Retinal pigment epithelial cell (primary cell): ENCODE data around the gene C1QA.
"Not testable (repeated sequence)": the region's sequence is repeated elsewhere in the genome, so short reads cannot be mapped to it uniquely, and the experiment has no call there.

ENCODE experiments used
- DNase-seq: peaks from one replicate; pipeline ENCODE4 v3.0.0-alpha.2; 2010; ENCODE audit warnings: low read depth
- H3K4me3 ChIP-seq: 2 replicates; pipeline ENCODE4 v1.5.1; 2011; ENCODE audit warnings: mild to moderate bottlenecking, low read length, control low read depth, moderate library complexity
- TF ChIP-seq, protein P1 (sequence below): conservative IDR thresholded peaks from 2 replicates; pipeline ENCODE4 v1.5.1; 2011; ENCODE audit warnings: low read depth, low read length, control low read depth, inconsistent platforms

Gene C1QA

DNA sequence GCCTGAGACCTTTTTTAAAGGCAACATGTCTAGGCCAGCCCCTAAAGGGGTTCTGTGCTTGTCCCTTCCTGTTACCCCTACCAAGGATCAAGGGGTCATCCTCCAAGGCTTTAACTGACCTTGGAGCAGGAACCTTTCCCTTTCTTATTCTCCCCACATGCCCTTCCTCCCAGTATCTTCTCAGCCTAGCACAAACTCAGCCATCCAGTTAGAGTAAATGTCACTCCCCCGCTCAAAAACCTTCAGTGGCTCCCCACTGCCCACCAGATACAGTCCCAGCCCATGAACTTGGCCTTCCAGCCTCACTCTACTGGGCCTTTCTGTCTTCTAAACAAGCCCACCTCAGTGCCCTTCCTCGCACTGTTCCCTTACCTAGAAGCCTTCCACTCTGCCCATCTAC, 25.5 kb downstream of the C1QA start:
- H3K4me3 ChIP-seq: no peak overlapping the region
- TF ChIP-seq, protein P1, sequence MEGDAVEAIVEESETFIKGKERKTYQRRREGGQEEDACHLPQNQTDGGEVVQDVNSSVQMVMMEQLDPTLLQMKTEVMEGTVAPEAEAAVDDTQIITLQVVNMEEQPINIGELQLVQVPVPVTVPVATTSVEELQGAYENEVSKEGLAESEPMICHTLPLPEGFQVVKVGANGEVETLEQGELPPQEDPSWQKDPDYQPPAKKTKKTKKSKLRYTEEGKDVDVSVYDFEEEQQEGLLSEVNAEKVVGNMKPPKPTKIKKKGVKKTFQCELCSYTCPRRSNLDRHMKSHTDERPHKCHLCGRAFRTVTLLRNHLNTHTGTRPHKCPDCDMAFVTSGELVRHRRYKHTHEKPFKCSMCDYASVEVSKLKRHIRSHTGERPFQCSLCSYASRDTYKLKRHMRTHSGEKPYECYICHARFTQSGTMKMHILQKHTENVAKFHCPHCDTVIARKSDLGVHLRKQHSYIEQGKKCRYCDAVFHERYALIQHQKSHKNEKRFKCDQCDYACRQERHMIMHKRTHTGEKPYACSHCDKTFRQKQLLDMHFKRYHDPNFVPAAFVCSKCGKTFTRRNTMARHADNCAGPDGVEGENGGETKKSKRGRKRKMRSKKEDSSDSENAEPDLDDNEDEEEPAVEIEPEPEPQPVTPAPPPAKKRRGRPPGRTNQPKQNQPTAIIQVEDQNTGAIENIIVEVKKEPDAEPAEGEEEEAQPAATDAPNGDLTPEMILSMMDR: no peak
- no peak for DNase-seq

DNA sequence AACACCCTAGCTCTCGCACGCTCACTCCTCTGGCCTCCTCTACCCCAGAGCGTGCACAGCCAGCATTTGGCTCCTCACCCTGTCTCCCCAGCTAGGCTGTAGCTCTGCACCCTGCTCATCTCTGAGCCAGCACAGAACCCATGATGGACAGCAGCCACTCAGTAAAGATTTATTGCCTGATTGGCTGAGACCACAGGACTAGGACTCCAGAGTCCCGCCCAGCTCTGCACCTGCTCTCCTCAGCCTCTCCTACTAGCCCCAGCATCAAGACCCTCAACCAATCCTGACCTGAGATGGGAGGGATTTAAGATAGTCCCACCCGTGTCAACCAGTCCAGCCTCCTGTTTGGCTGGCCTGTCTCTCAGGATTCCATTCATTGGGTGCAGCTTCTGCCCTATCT, 25.9 kb downstream of the C1QA start:
- TF ChIP-seq, protein P1: no peak

DNA sequence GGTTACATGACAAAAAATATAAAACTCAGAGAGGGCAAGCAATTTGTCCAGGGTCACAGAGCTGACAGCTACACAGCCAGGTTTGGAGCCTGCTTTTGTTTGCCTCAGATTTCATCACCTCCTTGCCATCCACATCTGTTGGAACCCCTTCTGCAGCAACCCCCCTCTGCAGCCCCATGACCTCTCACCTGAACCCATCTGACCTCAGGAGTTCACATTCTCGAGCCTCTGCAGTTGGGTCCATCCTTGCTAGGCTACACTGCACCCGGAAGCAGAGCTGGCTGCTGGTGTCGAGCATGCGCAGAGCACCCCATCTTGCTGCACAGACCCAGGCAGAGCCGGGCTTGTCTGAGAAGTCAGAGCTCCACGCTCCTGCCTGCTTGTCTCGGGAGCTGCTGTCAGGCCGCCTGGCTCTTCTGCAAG, 26.6 kb downstream of the C1QA start:
- no peak overlapping the region for H3K4me3 ChIP-seq
- no peak for DNase-seq
- TF ChIP-seq, protein P1: no peak

More for the DNA sequence above, 25.9 kb downstream of the C1QA start:
- DNase-seq: peak; percentile 13
- H3K4me3 ChIP-seq: no peak overlapping the region

DNA sequence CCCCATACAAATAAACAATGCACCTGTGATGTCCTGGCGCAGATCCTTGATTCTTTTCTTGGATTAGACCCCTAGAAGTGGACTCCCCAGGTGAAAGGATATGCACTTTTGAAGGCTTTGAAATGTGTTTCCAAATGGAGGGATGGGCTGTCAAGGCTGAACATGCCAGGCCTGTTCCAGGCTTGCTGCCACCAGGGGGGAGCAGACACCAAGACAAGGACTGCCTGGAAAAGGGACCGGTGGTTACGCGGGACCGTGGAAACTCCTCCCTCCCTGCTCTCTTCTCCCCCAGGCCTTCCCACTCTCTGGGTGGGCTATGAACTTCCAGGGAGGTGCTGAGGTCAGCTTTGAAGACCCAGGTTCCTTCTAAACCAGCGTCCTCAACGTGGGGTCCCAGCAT, 29.3 kb downstream of the C1QA start:
- TF ChIP-seq, protein P1: peak; percentile 80
- no peak for DNase-seq
- no peak overlapping the region for H3K4me3 ChIP-seq

DNA sequence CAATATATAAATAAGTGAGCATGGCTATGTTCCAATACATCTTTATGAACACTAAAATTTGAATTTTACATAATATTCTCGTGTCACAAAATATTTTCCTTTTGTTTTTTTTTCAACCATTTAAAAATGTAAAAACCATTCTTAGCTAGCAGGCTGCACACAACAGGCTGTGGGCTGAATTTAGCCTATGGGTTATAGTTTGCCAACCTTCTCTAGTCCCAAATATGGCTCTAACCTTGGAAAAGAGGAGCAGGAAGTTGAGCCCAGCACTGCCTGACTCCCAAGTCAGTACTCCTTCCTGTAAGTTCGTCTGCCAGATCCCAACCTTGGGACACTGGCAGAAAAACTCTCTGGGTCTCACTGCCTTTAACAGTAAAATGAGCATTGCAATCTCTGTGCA, 30.0 kb downstream of the C1QA start:
- no peak overlapping the region for H3K4me3 ChIP-seq
- TF ChIP-seq, protein P1: no peak
- no peak for DNase-seq

DNA sequence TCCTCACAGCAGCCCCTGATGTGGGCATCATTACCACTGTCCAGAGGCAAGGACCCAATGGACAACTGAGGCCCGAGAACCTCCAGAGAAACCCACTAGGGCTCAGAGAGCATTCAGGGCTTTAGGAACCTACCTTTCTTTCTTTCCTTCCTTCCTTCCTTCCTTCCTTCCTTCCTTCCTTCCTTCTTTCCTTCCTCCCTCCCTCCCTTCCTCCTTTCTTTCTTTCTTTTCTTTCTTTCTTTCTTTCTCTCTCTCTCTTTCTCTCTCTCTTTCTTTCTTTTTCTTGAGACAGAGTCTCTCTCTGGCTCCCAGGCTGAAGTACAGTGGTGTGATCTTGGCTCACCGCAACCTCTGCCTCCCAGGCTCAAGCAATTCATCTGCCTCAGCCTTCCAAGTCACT, 32.4 kb downstream of the C1QA start:
- not testable (repeated sequence) for H3K4me3 ChIP-seq, DNase-seq

DNA sequence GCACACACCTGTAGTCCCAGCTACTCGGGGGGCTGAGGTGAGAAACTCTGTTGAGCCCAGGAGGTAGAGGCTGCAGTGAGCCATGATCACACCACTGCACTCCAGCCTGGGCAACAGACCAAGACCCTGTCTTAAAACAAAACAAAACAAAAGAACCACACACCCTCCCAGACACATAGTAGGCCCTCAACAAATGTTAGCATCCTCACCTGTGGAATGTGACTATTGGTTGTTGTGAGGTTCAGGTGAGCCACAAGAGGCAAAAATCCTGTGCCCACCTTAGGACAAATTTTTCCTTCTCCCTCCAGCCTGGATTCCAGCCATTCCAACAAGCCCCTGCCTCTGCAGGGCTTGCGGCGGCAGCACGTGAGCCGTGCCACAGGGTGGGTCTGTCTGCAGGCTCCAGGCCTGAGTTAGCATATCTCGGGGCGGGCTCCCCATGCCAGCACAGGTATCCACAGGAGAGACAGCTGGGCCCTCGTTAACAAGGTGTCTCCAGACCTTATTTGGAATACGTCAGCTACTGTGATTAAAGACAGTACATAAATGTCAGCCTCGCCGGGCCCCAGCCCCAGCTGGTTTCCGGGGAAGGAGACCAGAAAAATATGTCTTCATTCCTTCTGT, 34.0 kb downstream of the C1QA start:
- no peak for DNase-seq
- no peak overlapping the region for H3K4me3 ChIP-seq
- TF ChIP-seq, protein P1: no peak

DNA sequence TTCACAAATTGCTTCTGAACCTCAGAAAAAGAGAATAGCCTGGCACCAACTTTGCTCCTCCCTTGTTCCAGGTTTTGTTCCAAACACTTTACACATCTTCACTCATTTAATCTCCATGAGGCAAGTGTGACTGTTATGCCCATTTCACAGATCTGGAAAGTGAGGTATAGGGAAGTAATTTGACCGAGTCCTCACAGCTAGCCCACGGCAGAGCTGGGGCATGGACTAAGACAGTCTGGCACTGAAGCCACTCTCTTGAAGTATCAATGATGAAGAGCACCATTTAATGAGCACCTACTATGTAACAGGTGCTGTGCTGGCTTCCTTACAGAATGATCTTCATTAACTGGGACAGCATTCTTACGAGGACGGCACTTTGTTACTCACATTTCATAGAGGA, 35.6 kb downstream of the C1QA start:
- TF ChIP-seq, protein P1: no peak
- no peak for DNase-seq
- no peak overlapping the region for H3K4me3 ChIP-seq
